ENCODE measurements around the gene AP2A2. TPM values are rescaled to one million over a fixed set of nuclear protein-coding genes. Genes with fewer than 3 reads are reported as not detected.

AP2A2 gene
- polyA plus RNA-seq: 32.3 and 35.2 TPM in 2 replicates

DNA sequence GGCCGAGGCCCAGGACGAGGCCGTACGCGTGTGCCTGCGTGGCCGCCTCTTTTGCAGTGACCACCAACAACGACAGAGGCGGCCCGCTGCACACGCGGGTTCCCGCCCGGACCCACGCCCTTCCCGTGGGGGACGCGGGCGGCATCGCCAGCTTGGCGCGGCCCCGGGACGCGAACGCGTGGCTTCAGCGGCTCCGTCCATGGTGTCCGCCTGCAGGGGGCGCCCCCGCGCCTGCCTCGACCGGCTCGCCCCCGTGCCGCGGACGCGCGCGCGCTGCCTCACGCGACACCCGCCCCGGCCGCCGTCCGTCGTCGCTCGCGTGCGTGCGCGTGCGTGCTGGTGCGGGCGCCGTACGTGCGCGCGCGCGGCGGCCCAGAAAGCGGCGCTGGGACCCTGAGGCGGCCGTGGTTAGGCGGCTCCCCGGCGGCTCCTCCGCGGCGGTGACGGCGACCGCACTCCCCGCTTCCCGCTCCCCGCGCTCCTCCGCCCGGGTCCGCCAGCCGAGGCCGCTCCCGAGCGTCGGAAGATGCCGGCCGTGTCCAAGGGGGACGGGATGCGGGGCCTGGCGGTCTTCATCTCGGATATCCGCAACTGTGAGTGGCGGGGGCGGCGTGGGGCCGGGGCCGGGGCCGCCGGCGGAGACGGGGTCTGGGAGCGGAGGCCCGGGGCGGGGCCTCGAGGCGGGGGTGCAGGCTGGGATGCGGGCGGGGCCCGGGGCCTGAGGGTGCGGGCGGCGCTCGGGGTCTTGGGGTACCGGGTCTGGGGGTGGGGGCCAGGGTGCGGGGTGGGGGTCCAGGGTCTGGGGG, at the start of gene AP2A2:
Gene AP2A2 (plus strand): TSS at position 375 of the 806 bp plus-strand sequence. CDS start 152 bp downstream, at position 527.

DNA sequence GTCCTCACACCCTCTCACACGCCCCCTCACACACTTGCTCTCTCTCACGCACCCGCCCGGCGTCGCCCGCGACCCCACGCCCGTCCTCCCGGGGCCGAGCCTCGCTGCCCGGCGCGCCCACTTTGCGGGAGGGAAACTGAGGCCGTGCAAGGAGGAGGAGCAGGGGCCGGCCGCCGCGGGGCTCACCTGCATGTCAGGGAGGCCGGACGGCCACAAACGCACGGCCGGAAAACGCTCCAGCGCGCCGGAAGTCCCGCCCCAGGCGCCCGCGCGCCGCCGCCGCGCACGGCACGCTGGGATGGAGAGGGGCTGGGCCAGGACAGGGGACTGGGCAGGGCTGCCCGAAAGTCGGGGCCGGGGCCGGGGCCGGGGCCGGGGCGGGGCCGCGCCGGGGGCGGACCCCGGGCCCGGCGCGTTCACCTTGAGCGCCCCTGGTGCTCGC, 15.1 kb upstream of the AP2A2 start, which contains the start of gene CHID1:
Gene CHID1 (minus strand): TSS at position 222 of the 442 bp plus-strand sequence. CDS start 5,994 bp downstream, outside the sequence.

DNA sequence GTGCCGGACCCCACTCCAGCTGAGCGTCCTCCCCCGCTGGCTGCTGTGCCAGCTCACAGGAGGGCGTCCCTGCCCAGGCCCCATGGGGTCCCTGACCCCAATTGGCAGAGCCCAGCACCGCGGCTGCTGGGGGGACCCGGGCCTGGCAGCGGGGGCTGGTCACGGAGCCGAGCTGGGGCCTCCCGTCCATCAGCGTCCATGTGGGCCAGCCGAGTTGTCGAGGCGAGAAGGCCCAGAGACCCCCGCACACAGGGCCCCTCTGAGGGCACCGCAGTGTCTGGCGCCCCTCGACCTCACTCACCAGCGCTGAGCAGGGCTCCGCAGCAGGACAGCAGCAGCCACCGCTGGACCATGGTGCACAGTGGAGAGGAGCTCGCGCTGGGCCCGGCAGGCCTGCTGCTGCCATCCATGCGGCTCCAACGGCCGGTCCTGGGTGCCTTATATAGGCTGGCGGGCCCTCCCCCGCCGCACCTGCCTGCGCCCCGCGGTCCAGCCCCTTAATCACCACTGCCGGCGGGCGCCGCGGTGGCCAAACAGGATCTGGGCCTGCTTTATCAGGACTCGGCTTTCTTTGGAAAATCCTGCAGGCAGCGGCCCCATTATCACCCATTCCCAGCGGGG, 110.7 kb downstream of the AP2A2 start, which contains the start of gene MUC6:
Gene MUC6 (minus strand): TSS at position 416 of the 621 bp plus-strand sequence. CDS start 63 bp downstream, at position 353.

Other genes with a start within 250 kb of the AP2A2 start
- 10.8 and 19.0 TPM in 2 replicates for gene DEAF1, start 230.6 kb upstream of the AP2A2 start, polyA plus RNA-seq
- 31.2 and 39.5 TPM in 2 replicates for gene TMEM80, start 230.1 kb upstream of the AP2A2 start, polyA plus RNA-seq
- gene EPS8L2, start 219.6 kb upstream of the AP2A2 start, polyA plus RNA-seq: 73.8 and 170 TPM in 2 replicates
- gene TALDO1, start 178.4 kb upstream of the AP2A2 start, polyA plus RNA-seq: 40.4 and 72.7 TPM in 2 replicates
- gene GATD1, start 148.4 kb upstream of the AP2A2 start, polyA plus RNA-seq: 1.9 and 5.7 TPM in 2 replicates
- gene CEND1, start 135.8 kb upstream of the AP2A2 start, polyA plus RNA-seq: 14.7 and 20.2 TPM in 2 replicates
- gene SLC25A22, start 127.6 kb upstream of the AP2A2 start, polyA plus RNA-seq: 4.6 and 6.6 TPM in 2 replicates
- gene PIDD1, start 120.6 kb upstream of the AP2A2 start, polyA plus RNA-seq: 0.95 and 0.99 TPM in 2 replicates
- 295 and 369 TPM in 2 replicates for gene RPLP2, start 115.9 kb upstream of the AP2A2 start, polyA plus RNA-seq
- 0.77 and 3.1 TPM in 2 replicates for gene PNPLA2, start 107.0 kb upstream of the AP2A2 start, polyA plus RNA-seq
- gene CRACR2B, start 98.0 kb upstream of the AP2A2 start, polyA plus RNA-seq: not detected in 2 replicates
- 6.6 and 8.6 TPM in 2 replicates for gene CD151, start 92.9 kb upstream of the AP2A2 start, polyA plus RNA-seq
- gene POLR2L, start 83.3 kb upstream of the AP2A2 start, polyA plus RNA-seq: 181 and 206 TPM in 2 replicates
- gene TSPAN4, start 83.0 kb upstream of the AP2A2 start, polyA plus RNA-seq: not detected in 2 replicates
- 25.8 and 47.8 TPM in 2 replicates for gene CHID1, start 15.1 kb upstream of the AP2A2 start, polyA plus RNA-seq
- gene MUC6, start 110.8 kb downstream of the AP2A2 start, polyA plus RNA-seq: not detected in 2 replicates
- not detected in 2 replicates for gene MUC2, start 149.0 kb downstream of the AP2A2 start, polyA plus RNA-seq
- not detected in 2 replicates for gene MUC5AC, start 232.1 kb downstream of the AP2A2 start, polyA plus RNA-seq